Progenitor cell of endocrine pancreas (in vitro differentiated cells): Measurements from ENCODE around the gene SQSTM1. TPM values are rescaled to one million over a fixed set of nuclear protein-coding genes. Genes with fewer than 3 reads are reported as not detected.

Experiments used
- DNase-seq: peaks from one replicate; pipeline ENCODE4 v3.0.0; 2021; ENCODE audit warnings: low spot score; ENCODE audit not compliant: unreplicated experiment
- H3K27ac Mint-ChIP-seq: 2 replicates; pipeline ENCODE4 v1.8.0; 2021; ENCODE audit warnings: mild to moderate bottlenecking, moderate library complexity, mixed read lengths
- H3K27me3 Mint-ChIP-seq: 2 replicates; pipeline ENCODE4 v1.8.0; 2021; ENCODE audit warnings: mixed read lengths
- H3K36me3 Mint-ChIP-seq: 2 replicates; pipeline ENCODE4 v1.8.0; 2022; ENCODE audit warnings: mixed read lengths; ENCODE audit not compliant: insufficient read depth
- H3K4me1 Mint-ChIP-seq: 2 replicates; pipeline ENCODE4 v1.8.0; 2021; ENCODE audit warnings: low read depth, mixed read lengths
- H3K4me3 Mint-ChIP-seq: 2 replicates; pipeline ENCODE4 v1.8.0; 2021; ENCODE audit warnings: low read depth, mild to moderate bottlenecking, moderate library complexity, mixed read lengths
- H3K9me3 Mint-ChIP-seq: 2 replicates; pipeline ENCODE4 v1.8.0; 2021; ENCODE audit warnings: low read depth, mixed read lengths
- CTCF ChIP-seq: fragments of 200-600 bp; sonication (generic); IDR thresholded peaks from one replicate; pipeline ENCODE4 v1.5.0; 2021; ENCODE audit warnings: antibody characterized with exemption, mild to moderate bottlenecking; ENCODE audit not compliant: unreplicated experiment
- total RNA-seq: library from RNA; stranded (reverse); gene quantifications from 2 replicates; pipeline ENCODE4 v1.2.1, GENCODE V29; 2021

Gene SQSTM1
- total RNA-seq, 1 donor from 2014 or later: 113 TPM

- Mint-ChIP-seq H3K9me3 (no peaks in the 10 kb centered on the region), H3K27ac (no peak overlapping the region), H3K4me1 (peaks cover 15% of the 10 kb centered on the region), H3K36me3 (peaks cover 5% of the 10 kb centered on the region), H3K4me3 (peak overlapping the region; percentile 86), H3K27me3 (no peaks in the 10 kb centered on the region)
- DNase-seq: no peak
- TF ChIP-seq CTCF: no peak
Measured at GRCh38 chr5:179804555-179804947, 16.2 kb upstream of the SQSTM1 start.

- DNase-seq: no peak
- H3K4me1 Mint-ChIP-seq: peaks cover 15% of the 10 kb centered on the region
- no peaks in the 10 kb centered on the region for H3K27me3 Mint-ChIP-seq
- peak overlapping the region; percentile 86 for H3K4me3 Mint-ChIP-seq
- H3K9me3 Mint-ChIP-seq: no peaks in the 10 kb centered on the region
- peak overlapping the region; percentile 84 for H3K27ac Mint-ChIP-seq
- TF ChIP-seq CTCF: no peak
- peaks cover 5% of the 10 kb centered on the region for H3K36me3 Mint-ChIP-seq
Measured at GRCh38 chr5:179805070-179805528, 15.6 kb upstream of the SQSTM1 start.

- Mint-ChIP-seq H3K27ac (peak overlapping the region; percentile 84), H3K36me3 (peaks cover 5% of the 10 kb centered on the region), H3K4me3 (peak overlapping the region; percentile 86), H3K9me3 (no peaks in the 10 kb centered on the region), H3K27me3 (no peaks in the 10 kb centered on the region), H3K4me1 (peaks cover 15% of the 10 kb centered on the region)
- TF ChIP-seq CTCF: no peak
- no peak for DNase-seq
Measured at GRCh38 chr5:179805529-179806249, 15.0 kb upstream of the SQSTM1 start.

- TF ChIP-seq CTCF: no peak
- DNase-seq: peak; percentile 48
- H3K27me3 Mint-ChIP-seq: no peaks in the 10 kb centered on the region
- H3K9me3 Mint-ChIP-seq: no peaks in the 10 kb centered on the region
- H3K27ac Mint-ChIP-seq: peak within 1 kb of the TSS; percentile 85
- H3K4me1 Mint-ChIP-seq: peaks cover 15% of the 10 kb centered on the region
- peaks cover 5% of the 10 kb centered on the region for H3K36me3 Mint-ChIP-seq
- peak within 1 kb of the TSS; percentile 75 for H3K4me3 Mint-ChIP-seq
Measured at GRCh38 chr5:179806250-179807048, 14.3 kb upstream of the SQSTM1 start, which contains the start of gene MGAT4B. Gene MGAT4B, minus strand, starts transcription at chr5:179806866. Its CDS starts 283 bp downstream, at chr5:179806583.

GRCh38 chr5:179812135-179812825, 8.4 kb upstream of the SQSTM1 start:
- H3K27me3 Mint-ChIP-seq: peaks cover 2% of the 10 kb centered on the region
- DNase-seq: no peak
- no peak for TF ChIP-seq CTCF
- peaks cover 2% of the 10 kb centered on the region for H3K4me1 Mint-ChIP-seq
- H3K27ac Mint-ChIP-seq: no peak overlapping the region
- H3K4me3 Mint-ChIP-seq: no peak overlapping the region
- peaks cover 11% of the 10 kb centered on the region for H3K36me3 Mint-ChIP-seq
- H3K9me3 Mint-ChIP-seq: no peaks in the 10 kb centered on the region
